Heart right ventricle (tissue), 16 donors: Measurements from ENCODE around the gene HSF2. TPM values are rescaled to one million over a fixed set of nuclear protein-coding genes. Genes with fewer than 3 reads are reported as not detected.
"Not testable (repeated sequence)": the region's sequence is repeated elsewhere in the genome, so short reads cannot be mapped to it uniquely, and the experiment has no call there.

Experiments used
- ATAC-seq, 8 donors: fragments of 200-7000 bp; cut with Tn5 transposase; one replicate each; pipeline ENCODE4 v1.9.1; 2020; ENCODE audit warnings: mild to moderate bottlenecking in 8 of 8, moderate library complexity in 8 of 8, moderate number of reproducible peaks in 1 of 8
- DNase-seq, 2 donors: peaks; one replicate each; pipeline ENCODE4 v3.0.0-alpha.2; 2020
- H3K27ac ChIP-seq, 10 donors: fragments of 200-600 bp; sonication (generic) in 2 of 10; one replicate each; pipeline versions ENCODE4 v1.5.0 to v1.8.0; 2020 to 2022; ENCODE audit warnings: mild to moderate bottlenecking in 3 of 10
- H3K27me3 ChIP-seq, 7 donors: fragments of 200-600 bp; one replicate each; pipeline ENCODE4 v1.8.0; 2021 to 2022; ENCODE audit warnings: mild to moderate bottlenecking in 2 of 7
- H3K36me3 ChIP-seq, 9 donors: fragments of 200-600 bp; sonication (generic) in 1 of 9; one replicate each; pipeline versions ENCODE4 v1.5.0 to v1.8.0; 2020 to 2022; ENCODE audit warnings: mild to moderate bottlenecking in 2 of 9
- H3K4me1 ChIP-seq, 9 donors: fragments of 200-600 bp; sonication (generic) in 1 of 9; one replicate each; pipeline versions ENCODE4 v1.5.0 to v1.8.0; 2020 to 2022; ENCODE audit warnings: mild to moderate bottlenecking in 4 of 9
- H3K4me3 ChIP-seq, 10 donors: fragments of 200-600 bp; sonication (generic) in 2 of 10; one replicate each; pipeline versions ENCODE4 v1.5.0 to v1.8.0; 2020 to 2022; ENCODE audit warnings: mild to moderate bottlenecking in 7 of 10, moderate library complexity in 2 of 10
- H3K9me3 ChIP-seq, 11 donors: fragments of 200-600 bp in 10 of 11; sonication (generic) in 2 of 11; one replicate each; pipeline versions ENCODE4 v1.5.0 to v1.8.0; 2013 to 2022; ENCODE audit warnings: mild to moderate bottlenecking in 2 of 11, control low read depth in 1 of 11, moderate library complexity in 1 of 11
- WGBS, 2 donors: extraction: QIAGEN DNeasy Blood & Tissue Kit; methylation state at CpG; one replicate each; pipeline ENCODE4 v1.1.7; 2013; ENCODE audit warnings: inconsistent platforms in 1 of 2; 5-methylcytosine and 5-hydroxymethylcytosine counted together
- intact Hi-C, 10 donors: fragments of 100-400 bp; cut with DNase I; formaldehyde crosslinking; loops; one replicate each; pipeline versions ENCODE4 v1.11.1 to v1.14.2; 2022
- polyA plus RNA-seq, 2 donors: library from polyadenylated mRNA; stranded (reverse); fragments of 200-250 nt; gene quantifications; one replicate each; pipeline ENCODE4 v1.2.3, GENCODE V29; 2013
- total RNA-seq, 10 donors: library from RNA; stranded (reverse); fragmentation: NEBNext Ultra II Directional in 3 of 10; extraction: Animal tissue kit (Norgen Biotek cat#: 25700) in 3 of 10; gene quantifications; one replicate each; pipeline versions ENCODE4 v1.2.1 to v1.2.4, GENCODE V29; 2021 to 2023
- TF ChIP-seq, protein P1 (sequence below), 9 donors: fragments of 200-600 bp; sonication (generic) in 2 of 9; IDR thresholded peaks; one replicate each; pipeline versions ENCODE4 v1.5.0 to v1.8.0; 2021 to 2022; ENCODE audit warnings: antibody characterized with exemption in 9 of 9, mild to moderate bottlenecking in 5 of 9, moderate library complexity in 1 of 9
- donor health status: Arrhythmogenic right ventricular cardiomyopathy.
- donor health status: ischemic (EF 13 %, LVEDD 7.1; RV severe dilation, severe dysfunction).
- donor health status: healthy with polysubstance abuse.
- donor health status: DM: no; HTN: yes; CAD: no.
- donor health status: DM: no; HTN: no; CAD: no.
- donor health status: ischemic (EF 25% LVEDD 6.9; RV normal size, moderate dysfunction).
- donor health status: ischemic (EF 25% LVEDD 5.7; RV mildly dilated, moderate dysfunction).
- donor health status: healthy.
- donor health status: DM: yes; HTN: yes; CAD: no.
- donor health status: Ischemic cardiomyopathy.
- donor health status: ischemic (EF 35%, LVEDD 5.7; RV mildly dilated, moderate dysfunction).
- donor health status: nonischemic (EF 11% LVEDD 7.7; RV severe dilation, severe dysfunction).
- donor health status: DM: yes; HTN: yes; CAD: no.
- donor health status: PGD.
- donor health status: ischemic (EF 29% LVEDD 5.4; RV normal size, mild dysfunction).
- donor health status: nonischemic (EF 23%, LVEDD 6.1; RV moderate dilation, normal function).

The HSF2 gene
- total and polyA plus RNA-seq, 12 donors = 13.8 to 28.7 (median 23.1) TPM

DNA sequence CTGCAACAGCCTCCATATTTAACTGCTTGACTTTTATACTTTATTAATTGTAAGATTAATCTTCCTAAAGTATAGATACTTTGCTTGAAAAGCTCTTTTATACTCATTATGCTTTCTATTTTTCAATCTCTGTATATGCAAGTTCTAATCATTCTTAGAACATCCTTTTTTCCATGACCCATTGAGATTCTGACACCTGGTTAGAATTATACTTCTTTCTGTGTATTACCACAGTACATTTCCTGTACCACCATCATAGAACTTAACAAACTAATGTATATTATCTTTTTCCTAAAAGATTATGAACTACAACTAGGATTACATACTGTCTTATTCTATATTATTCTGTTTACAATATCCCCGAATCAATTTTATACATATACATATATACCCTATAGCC lies 58.6 kb downstream of the HSF2 start:
- H3K27me3 ChIP-seq = no peaks in the 10 kb centered on the region
- no peak overlapping the region for H3K4me3 ChIP-seq
- no peaks in the 10 kb centered on the region for H3K9me3 ChIP-seq
- no peak for ATAC-seq
- H3K4me1 ChIP-seq = peaks cover 0 to 73% (median 55%) of the 10 kb centered on the region in 9 donors
- no peak for DNase-seq
- TF ChIP-seq, protein P1, sequence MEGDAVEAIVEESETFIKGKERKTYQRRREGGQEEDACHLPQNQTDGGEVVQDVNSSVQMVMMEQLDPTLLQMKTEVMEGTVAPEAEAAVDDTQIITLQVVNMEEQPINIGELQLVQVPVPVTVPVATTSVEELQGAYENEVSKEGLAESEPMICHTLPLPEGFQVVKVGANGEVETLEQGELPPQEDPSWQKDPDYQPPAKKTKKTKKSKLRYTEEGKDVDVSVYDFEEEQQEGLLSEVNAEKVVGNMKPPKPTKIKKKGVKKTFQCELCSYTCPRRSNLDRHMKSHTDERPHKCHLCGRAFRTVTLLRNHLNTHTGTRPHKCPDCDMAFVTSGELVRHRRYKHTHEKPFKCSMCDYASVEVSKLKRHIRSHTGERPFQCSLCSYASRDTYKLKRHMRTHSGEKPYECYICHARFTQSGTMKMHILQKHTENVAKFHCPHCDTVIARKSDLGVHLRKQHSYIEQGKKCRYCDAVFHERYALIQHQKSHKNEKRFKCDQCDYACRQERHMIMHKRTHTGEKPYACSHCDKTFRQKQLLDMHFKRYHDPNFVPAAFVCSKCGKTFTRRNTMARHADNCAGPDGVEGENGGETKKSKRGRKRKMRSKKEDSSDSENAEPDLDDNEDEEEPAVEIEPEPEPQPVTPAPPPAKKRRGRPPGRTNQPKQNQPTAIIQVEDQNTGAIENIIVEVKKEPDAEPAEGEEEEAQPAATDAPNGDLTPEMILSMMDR (IDR thresholded peaks at IDR 0.05) = no peak
- no peak overlapping the region for H3K27ac ChIP-seq
- intact Hi-C loops = loop anchor here in 2 of 10 donors (5.0 kb wide), 2 partner anchors 36 to 41 kb away; no protein-coding TSS in a partner anchor
- WGBS, 2 donors = 95 to 98% methylated on average over 1 of the region's 1 CpG
- H3K36me3 ChIP-seq = peaks cover 0 to 57% (median 19%) of the 10 kb centered on the region in 9 donors

DNA sequence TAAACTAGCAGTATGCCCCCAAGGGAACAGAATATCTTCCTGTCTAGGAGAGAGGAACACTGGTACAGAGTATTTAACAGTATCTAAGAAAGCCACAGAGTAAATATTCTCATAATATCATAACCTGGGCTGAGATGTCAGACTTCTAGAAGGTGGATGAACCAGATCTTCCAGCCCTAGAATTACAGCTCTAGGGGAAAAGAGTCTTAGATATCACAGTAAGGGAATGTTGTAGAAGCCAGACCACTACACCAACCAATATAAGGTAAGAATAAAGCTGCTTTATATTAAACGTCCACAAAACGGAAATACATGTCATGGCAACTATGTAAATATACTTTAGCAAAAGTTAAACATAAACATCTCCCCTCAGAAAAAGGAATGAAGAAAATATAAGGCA lies 59.8 kb downstream of the HSF2 start:
- H3K27ac ChIP-seq = peak overlapping the region in 1 of 10 donors; percentile 0
- TF ChIP-seq, protein P1 (IDR thresholded peaks at IDR 0.05) = no peak
- H3K9me3 ChIP-seq = no peaks in the 10 kb centered on the region
- WGBS, 2 donors = 46 to 49% methylated on average over 2 of the region's 2 CpGs
- intact Hi-C loops = loop anchor here in 2 of 10 donors (5.0 kb wide), 2 partner anchors 37 to 42 kb away; no protein-coding TSS in a partner anchor
- H3K36me3 ChIP-seq = peaks cover 0 to 49% (median 10%) of the 10 kb centered on the region in 9 donors
- peaks cover 0 to 85% (median 62%) of the 10 kb centered on the region in 9 donors for H3K4me1 ChIP-seq
- H3K4me3 ChIP-seq = no peak overlapping the region
- H3K27me3 ChIP-seq = no peaks in the 10 kb centered on the region
- no peak for DNase-seq
- ATAC-seq = peak in 1 of 8 donors; percentile 19

DNA sequence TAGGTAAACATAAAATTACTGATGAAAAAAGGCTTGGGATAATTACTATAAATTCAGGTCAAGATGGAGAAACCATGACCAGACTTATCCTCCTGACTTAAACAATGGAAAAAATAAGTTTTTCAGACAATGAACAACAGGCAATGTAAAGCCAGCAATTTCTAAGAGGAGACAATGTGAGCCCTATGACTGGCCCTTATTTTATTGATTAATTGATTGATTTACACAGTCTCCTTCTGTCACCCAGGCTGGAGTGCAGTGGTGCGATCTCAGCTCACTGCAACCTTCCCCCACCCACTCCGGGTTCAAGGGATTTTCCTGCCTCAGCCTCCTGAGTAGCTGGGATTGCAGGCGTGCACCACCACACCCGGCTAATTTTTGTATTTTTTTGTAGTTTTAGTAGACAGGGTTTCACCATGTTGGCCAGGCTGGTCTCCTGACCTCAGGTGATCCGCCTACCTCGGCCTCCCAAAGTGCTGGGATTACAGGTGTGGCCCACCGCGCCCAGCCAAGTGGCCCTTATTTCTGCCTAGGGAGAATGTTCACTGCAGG lies 60.5 kb downstream of the HSF2 start:
- not testable (repeated sequence) for H3K4me3 ChIP-seq, H3K9me3 ChIP-seq, ATAC-seq, DNase-seq, H3K27ac ChIP-seq, H3K27me3 ChIP-seq
- WGBS, 2 donors = 98 to 99% methylated on average over 8 of the region's 8 CpGs
- intact Hi-C loops = loop anchor here in 3 of 10 donors (5.0 kb wide), 2 partner anchors 38 to 43 kb away; no protein-coding TSS in a partner anchor
- Histone ChIP-seq H3K4me1 (peaks cover 0 to 91% (median 66%) of the 10 kb centered on the region in 9 donors), H3K36me3 (peaks cover 0 to 46% (median 10%) of the 10 kb centered on the region in 9 donors)

DNA sequence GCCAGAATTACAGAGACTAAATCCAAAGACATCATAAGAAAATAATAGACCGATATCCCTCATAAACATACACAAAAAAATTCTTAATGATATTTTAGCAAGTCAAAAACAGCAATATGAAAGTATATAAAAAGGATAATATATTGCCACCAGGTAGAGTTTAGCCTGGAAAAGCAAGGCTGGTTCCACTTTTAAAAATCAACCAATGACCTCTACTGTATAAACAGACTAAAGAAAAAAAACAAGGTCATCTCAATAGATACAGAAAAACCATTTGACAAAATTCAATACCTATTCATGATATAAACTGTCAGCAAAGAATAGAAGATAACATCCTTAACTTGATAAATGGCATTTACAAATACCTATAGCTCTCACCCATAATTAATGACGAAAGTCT lies 62.4 kb downstream of the HSF2 start:
- H3K27me3 ChIP-seq = no peaks in the 10 kb centered on the region
- H3K36me3 ChIP-seq = peaks cover 0 to 46% (median 4%) of the 10 kb centered on the region in 9 donors
- intact Hi-C loops = loop anchor here in 1 of 10 donors (5.0 kb wide), 1 partner anchor 45 kb away; no protein-coding TSS in a partner anchor
- no peak overlapping the region for H3K27ac ChIP-seq
- DNase-seq = no peak
- 86 to 90% methylated on average over 2 of the region's 2 CpGs for WGBS, 2 donors
- peaks cover 0 to 100% (median 74%) of the 10 kb centered on the region in 9 donors for H3K4me1 ChIP-seq
- no peaks in the 10 kb centered on the region for H3K9me3 ChIP-seq
- TF ChIP-seq, protein P1 (IDR thresholded peaks at IDR 0.05) = no peak
- no peak overlapping the region for H3K4me3 ChIP-seq
- no peak for ATAC-seq
